Measurements from ENCODE around the gene CIRBP. TPM values are rescaled to one million over a fixed set of nuclear protein-coding genes. Genes with fewer than 3 reads are reported as not detected.
"Not testable (repeated sequence)": the region's sequence is repeated elsewhere in the genome, so short reads cannot be mapped to it uniquely, and the experiment has no call there.

CIRBP gene
- total RNA-seq, 1 donor from 2014 or later, result 192 TPM

- intact Hi-C loops (cut with DNase I), result loop anchor here (5.0 to 10.0 kb wide), 2 partner anchors 223 to 321 kb away; partner anchors contain the start of genes ARID3A, RNU6-2 and TMEM259
- TF ChIP-seq CTCF (IDR thresholded peaks at IDR 0.05) (no peak), POLR2AphosphoS5 (IDR thresholded peaks at IDR 0.05; ENCODE audit: insufficient read depth in 1 of 2, low read depth in 1 of 2) (peak in 1 of 2 donors; percentile 69)
- H3K4me1 ChIP-seq, result peaks cover 67% of the 10 kb centered on the region
- H3K36me3 ChIP-seq, result no peaks in the 10 kb centered on the region
- no peaks in the 10 kb centered on the region for H3K27me3 ChIP-seq
- peak overlapping the region; percentile 100 for H3K27ac ChIP-seq
- H3K4me3 ChIP-seq, result peak overlapping the region in 1 of 2 donors; percentile 32
- H3K9me3 ChIP-seq, result no peaks in the 10 kb centered on the region
- no peak for DNase-seq (ENCODE audit: extremely low spot score in 2 of 2)
Measured at GRCh38 chr19:1245494-1246264, 23.5 kb upstream of the CIRBP start.

- intact Hi-C loops (cut with DNase I), result loop anchor here (5.0 to 10.0 kb wide), 2 partner anchors 224 to 322 kb away; partner anchors contain the start of genes ARID3A, RNU6-2 and TMEM259
- peaks cover 63% of the 10 kb centered on the region for H3K4me1 ChIP-seq
- H3K27ac ChIP-seq, result peak overlapping the region; percentile 100
- not testable (repeated sequence) for H3K27me3 ChIP-seq; H3K36me3 ChIP-seq; H3K4me3 ChIP-seq; DNase-seq (ENCODE audit: extremely low spot score in 2 of 2); H3K9me3 ChIP-seq
Measured at GRCh38 chr19:1246265-1247087, 22.7 kb upstream of the CIRBP start.

- H3K4me3 ChIP-seq, result peak overlapping the region; percentile 79 to 85
Measured at GRCh38 chr19:1247748-1248138, 21.4 kb upstream of the CIRBP start.

GRCh38 chr19:1248139-1248785 lies 20.9 kb upstream of the CIRBP start, which contains the start of gene MIDN:
Gene MIDN (plus strand): TSS chr19:1248583. CDS start chr19:1250297, 1,714 bp downstream.
- intact Hi-C loops (cut with DNase I), result loop anchor here (1.0 to 10.0 kb wide), 3 partner anchors 19 to 323 kb away; partner anchors contain the start of genes ARID3A, RNU6-2 and TMEM259
- TF ChIP-seq POLR2A (IDR thresholded peaks at IDR 0.05) (peak in 1 of 2 donors; percentile 89), CTCF (IDR thresholded peaks at IDR 0.05) (peak in 1 of 3 experiments; percentile 9), POLR2AphosphoS5 (IDR thresholded peaks at IDR 0.05; ENCODE audit: insufficient read depth in 1 of 2, low read depth in 1 of 2) (peak; percentile 28 to 88)
- Histone ChIP-seq H3K9me3 (no peaks in the 10 kb centered on the region), H3K4me3 (peak within 1 kb of the TSS; percentile 79 to 85), H3K27ac (peak within 1 kb of the TSS; percentile 100), H3K27me3 (no peaks in the 10 kb centered on the region), H3K36me3 (no peaks in the 10 kb centered on the region), H3K4me1 (peaks cover 58% of the 10 kb centered on the region)
- no peak for DNase-seq (ENCODE audit: extremely low spot score in 2 of 2)

More at GRCh38 chr19:1247748-1248138, 21.4 kb upstream of the CIRBP start:
- no peaks in the 10 kb centered on the region for H3K9me3 ChIP-seq
- no peaks in the 10 kb centered on the region for H3K36me3 ChIP-seq
- H3K27me3 ChIP-seq, result no peaks in the 10 kb centered on the region
- no peak for TF ChIP-seq POLR2A (IDR thresholded peaks at IDR 0.05)
- no peak for TF ChIP-seq POLR2AphosphoS5 (IDR thresholded peaks at IDR 0.05; ENCODE audit: insufficient read depth in 1 of 2, low read depth in 1 of 2)
- TF ChIP-seq CTCF (IDR thresholded peaks at IDR 0.05), result no peak
- H3K27ac ChIP-seq, result peak overlapping the region; percentile 100
- no peak for DNase-seq (ENCODE audit: extremely low spot score in 2 of 2)
- peaks cover 62% of the 10 kb centered on the region for H3K4me1 ChIP-seq
- intact Hi-C loops (cut with DNase I), result loop anchor here (1.0 to 10.0 kb wide), 3 partner anchors 20 to 323 kb away; partner anchors contain the start of genes ARID3A, RNU6-2 and TMEM259

All from vagina (tissue), 2 donors.